Measurements from ENCODE around the gene KCNQ1.

KCNQ1 gene

DNA sequence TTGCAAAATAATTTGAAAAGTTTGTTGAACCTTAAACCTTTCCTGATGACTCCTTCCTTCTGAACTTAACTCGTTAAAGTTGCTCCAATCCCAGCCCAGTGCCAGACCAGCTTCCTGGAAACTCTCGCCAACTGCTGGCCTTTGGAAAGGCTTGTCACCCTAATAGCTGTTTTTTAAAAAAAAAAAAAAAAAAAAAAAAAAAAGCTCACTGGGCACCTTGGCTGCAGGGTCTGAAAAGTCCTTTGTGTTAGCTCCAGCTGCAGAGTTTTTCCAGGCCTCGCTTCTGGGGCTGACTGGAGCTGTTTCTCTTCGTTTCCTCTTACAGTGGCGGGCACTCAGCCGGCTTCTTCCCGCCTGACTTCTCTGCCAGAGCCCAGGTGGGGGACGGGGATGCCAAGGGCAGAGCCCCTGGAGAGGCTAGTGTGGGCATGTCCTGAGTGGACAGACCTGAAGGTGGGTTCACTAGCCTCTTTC, 229.9 kb downstream of the KCNQ1 start:
- DNase-seq = no peak

- no peak for DNase-seq
Observed at GRCh38 chr11:2675540-2675939, 230.7 kb downstream of the KCNQ1 start.

DNA sequence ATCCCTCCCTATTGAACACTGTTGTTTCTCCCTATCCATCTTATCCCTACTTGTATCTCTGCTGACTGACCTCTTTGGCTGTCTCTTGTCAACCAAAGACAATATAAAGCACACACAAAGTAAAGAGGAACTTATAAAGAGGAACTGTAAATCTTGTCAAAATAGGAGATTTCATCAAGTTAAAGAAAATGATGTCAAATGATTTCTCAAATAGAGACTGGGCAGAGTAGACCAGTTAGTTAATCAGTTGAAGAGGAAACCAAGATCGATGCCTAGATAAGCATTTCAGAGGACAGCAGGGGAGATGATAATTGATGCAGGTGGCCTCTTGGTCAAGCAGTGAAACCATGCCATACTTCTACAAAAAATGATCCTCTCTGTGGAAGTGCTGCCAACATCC, 232.3 kb downstream of the KCNQ1 start:
- DNase-seq = no peak

DNA sequence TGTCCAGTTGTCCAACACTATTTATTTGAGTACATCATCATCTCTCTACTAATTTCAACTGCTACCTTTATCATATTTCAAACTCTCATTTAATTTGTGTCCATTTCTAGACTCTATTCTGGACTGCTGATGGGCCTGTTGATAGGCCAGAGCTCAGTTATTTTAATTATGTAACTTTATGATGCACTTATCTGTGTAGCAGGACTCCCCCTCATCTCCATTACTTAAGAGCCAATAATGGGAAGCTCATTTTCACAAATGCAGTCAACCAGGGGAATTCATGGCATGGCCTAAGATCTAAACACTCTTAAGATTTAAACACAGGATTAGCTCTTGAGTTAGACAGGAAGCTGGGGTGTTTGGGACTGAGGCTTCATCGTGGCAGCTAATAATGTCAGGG, 233.6 kb downstream of the KCNQ1 start:
- no peak for DNase-seq

GRCh38 chr11:2679011-2679676, 234.3 kb downstream of the KCNQ1 start:
- DNase-seq = no peak

GRCh38 chr11:2681408-2682145, 236.8 kb downstream of the KCNQ1 start:
- DNase-seq = no peak

DNA sequence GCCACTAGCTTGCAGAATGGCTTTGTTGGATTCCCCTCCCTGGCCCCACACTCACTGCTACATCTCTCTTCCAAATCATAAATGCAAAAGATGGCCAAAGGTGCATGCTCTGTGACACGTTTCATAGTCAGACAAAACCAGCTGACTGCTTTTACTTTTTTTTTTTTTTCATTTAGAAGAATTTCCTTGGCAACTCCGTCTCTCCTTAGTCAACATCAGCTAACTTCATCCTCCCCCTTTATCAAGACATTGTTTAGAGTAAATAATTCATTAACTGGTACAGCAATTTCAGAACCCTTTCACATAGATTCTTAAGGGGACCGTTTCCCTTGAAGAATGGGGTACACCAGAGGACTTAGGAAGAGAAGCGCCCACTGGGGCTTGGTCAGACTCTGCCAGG, 239.0 kb downstream of the KCNQ1 start:
- no peak for DNase-seq

- no peak for DNase-seq
Observed at GRCh38 chr11:2684581-2684980, 239.8 kb downstream of the KCNQ1 start.

DNA sequence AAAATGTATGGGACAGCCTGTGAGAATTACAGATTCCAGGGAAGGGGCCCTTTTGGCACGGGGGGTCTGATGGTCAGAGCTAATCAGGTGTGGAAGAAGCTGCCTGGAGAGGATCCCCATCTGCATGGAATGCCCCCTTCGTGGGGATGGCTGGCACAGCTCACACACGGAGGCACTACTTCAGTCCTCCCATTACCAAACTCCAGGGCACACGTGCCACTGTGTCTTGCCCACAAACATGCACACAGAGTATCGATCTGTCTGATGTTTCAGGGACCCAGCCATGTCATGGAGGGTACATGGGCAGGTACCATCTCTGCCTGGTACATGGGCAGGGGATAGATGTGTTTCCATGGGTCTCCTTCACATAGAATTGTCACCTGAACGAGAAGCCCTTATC, 240.2 kb downstream of the KCNQ1 start:
- no peak for DNase-seq

- DNase-seq = no peak
Observed at GRCh38 chr11:2685566-2686359, 241.0 kb downstream of the KCNQ1 start.

GRCh38 chr11:2686360-2687222, 241.8 kb downstream of the KCNQ1 start:
- DNase-seq = no peak

- no peak for DNase-seq
Observed at GRCh38 chr11:2687223-2687530, 242.4 kb downstream of the KCNQ1 start.

DNA sequence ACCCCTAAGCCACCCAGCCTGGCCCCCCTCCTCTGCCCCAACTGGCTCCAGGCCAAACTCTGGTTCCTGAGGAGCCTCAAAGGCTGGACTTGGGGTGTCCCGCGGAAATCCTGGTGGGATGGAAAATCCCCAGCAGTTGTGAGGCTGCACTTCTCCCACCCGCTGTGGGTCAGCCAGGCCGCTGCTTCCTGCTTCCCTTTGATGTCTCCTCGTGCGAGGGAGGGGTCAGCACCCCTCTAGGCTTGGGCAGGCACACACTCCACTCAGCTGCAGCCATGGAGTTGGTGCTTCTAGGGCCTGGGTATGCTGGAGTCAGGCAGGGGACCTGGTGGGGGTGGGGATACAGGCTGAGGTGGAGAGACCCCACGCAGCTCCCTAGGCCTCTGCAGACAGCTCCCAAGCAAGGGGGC, 243.0 kb downstream of the KCNQ1 start:
- no peak for DNase-seq

GRCh38 chr11:2688381-2689231, 243.8 kb downstream of the KCNQ1 start:
- no peak for DNase-seq

DNA sequence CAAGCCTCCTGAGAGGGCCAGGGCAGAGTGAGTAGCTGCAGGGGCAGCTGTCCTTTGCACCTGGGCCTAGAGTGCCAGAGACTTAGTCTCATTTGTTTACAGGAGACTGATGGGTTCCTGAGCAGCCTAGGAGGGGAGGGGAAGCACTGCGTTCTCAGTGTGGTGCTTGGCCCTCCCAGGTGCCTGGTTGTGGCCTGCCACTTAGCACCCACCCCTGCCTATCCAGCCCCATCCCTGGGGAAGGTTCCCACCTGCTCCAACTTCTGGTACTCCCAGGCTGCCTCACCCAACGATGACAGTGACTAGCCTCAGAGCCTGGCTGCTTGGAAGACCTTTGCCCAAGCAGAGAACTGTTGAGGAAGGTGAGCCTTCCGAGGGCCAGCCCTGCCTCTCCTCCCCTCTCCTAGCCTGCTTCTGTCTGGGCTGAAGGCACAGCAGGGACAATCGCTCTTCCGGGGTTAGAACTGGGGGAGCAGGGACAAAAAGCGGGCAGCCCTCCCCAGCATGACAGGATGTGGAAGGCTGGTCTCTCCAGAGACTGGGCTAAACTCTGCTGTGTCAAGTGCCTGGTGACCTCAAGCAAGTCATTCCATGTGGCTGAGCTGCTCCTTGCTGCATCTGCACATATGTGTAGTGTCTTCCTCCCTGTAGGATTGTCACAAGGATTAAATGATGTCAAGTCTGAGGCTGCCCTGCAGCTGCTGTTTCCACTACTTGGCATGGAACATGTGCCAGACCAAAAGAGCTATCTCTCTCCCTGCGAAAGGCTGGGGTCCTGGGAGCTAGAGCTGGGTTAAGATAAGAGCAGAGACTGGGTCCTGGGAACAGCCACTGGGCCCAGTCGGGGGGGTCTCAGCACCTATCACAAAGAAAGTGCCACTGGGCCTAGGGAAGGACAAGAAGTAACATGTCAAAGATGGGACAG, 245.1 kb downstream of the KCNQ1 start:
- DNase-seq = no peak

DNA sequence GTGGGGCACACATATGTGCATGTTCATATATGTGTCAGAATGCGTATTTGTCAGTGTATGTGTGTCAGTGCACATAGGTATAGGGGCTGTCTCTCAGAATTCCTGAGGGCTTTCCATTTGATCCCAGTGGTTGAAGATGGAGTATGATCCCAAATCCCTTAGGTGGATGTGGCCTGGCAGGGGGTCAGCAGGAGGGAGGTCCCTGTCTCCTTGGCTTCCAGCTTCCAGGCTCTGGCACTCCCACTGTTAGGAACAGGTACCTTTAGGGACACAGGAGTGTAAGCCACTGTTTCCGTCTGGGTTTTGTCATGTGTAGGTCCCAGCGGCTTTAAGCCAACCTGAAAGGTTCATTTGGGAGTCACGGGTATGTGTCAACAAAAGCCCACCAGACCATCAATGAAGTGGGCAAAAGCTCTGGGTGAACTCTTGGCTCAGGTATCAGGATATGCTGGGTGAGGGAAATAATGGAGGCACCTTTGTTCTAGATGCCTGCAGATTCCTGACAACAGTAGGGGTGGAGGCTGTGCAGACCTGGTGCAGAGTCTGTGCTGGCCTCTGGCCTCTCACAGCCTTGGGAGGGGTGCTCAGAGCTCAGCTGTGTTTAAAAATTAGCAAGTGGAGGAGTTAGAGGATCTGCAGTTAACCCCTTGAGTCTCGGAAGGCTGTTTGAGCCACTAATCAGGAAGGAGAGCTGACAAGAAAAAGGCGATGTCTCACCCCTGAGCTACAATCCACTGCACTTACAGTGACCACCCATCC, 246.0 kb downstream of the KCNQ1 start:
- DNase-seq = no peak

DNA sequence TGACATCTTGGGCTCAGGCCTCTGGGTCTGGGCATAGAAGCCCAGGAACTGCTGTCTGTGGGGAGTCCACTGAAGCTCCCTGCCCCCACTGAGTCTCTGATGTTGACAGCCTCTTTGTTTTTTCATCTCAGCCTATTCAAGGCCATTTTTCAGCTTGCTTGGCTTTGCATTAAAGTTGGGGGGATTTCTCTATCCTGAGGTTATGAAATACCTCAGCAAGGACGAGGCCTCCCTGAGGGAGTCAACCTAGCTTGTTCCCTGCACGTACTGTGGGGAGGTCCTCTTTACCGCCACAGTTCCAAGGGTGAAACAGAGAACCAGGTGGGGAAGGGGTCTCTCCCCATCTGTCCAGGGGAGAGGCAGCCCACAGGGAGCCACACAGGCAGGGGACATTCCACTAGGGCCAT, 246.6 kb downstream of the KCNQ1 start:
- DNase-seq = no peak

DNA sequence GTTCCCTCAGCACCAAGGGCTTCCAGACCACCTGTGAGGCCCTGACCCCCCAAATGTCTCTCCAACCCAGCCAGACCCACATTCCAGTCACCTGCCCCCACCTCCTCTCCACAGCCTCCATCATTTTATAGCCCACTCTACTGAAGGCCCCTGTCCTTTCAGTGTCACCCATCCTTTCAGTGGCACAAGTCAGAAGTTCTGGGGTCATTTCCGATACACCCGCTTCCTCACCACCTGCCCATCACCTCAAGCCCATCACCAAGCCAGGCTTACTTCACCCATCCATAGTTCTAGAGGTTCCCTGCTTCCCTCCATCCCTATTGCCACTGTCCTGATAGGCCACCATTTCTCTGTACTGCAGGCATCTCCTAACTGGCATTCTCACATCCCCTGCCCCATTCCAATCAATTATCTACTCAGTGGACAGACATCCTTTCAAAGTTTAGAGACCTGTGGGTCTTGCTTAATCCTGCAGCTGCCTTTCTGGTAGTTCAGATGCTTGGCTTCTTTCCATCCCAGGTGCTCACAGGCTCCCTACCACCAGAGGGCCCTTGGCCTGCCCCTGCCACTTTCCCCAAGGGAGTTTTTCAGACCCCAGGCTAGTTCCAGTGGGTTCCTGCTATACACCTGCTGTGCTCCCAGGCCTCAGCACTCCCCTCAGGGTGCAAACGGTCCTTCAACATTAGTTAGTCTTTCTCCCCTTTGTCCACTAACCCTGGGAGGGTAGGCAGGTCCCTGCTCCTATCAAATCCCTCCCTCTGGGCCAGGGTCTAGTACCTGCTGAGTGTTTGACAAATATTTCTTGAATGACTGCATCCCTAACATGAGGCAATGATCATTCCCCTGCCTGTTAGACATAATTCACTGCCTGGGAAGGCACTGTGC, 247.4 kb downstream of the KCNQ1 start:
- no peak for DNase-seq

Measured in CD4-positive, alpha-beta T cell treated with Interleukin-17A for 1 hour (primary cell).